Vagina (tissue), 2 donors: ENCODE data around the gene TAOK2. TPM values are rescaled to one million over a fixed set of nuclear protein-coding genes. Genes with fewer than 3 reads are reported as not detected.

Experiments
- DNase-seq, 2 donors: peaks; one replicate each; pipeline ENCODE4 v3.0.0-alpha.2; 2017; ENCODE audit errors: extremely low spot score in 2 of 2
- H3K27ac ChIP-seq: fragments of 200-600 bp; sonication (generic); one replicate; pipeline ENCODE4 v1.5.1; 2019
- H3K27me3 ChIP-seq: fragments of 200-600 bp; sonication (generic); one replicate; pipeline ENCODE4 v1.5.1; 2019
- H3K36me3 ChIP-seq, 2 donors: fragments of 200-600 bp; sonication (generic); one replicate each; pipeline ENCODE4 v1.5.1; 2017 to 2019
- H3K4me1 ChIP-seq: fragments of 200-600 bp; sonication (generic); one replicate; pipeline ENCODE4 v1.5.1; 2019
- H3K4me3 ChIP-seq, 2 donors: fragments of 200-600 bp; sonication (generic); 1 replicate in 1 of 2; 2 replicates in 1 of 2; pipeline ENCODE4 v1.5.1; 2016 to 2019
- H3K9me3 ChIP-seq: fragments of 200-600 bp; sonication (generic); one replicate; pipeline ENCODE4 v1.5.1; 2019
- CTCF ChIP-seq, 3 experiments: fragments of 450-650 bp in 2 of 3; fragments of 200-600 bp in 1 of 3; sonication (generic) in 1 of 3; IDR thresholded peaks; one replicate each; pipeline ENCODE4 v1.5.1; 2017 to 2019; ENCODE audit warnings: antibody characterized with exemption in 3 of 3, mild to moderate bottlenecking in 2 of 3, moderate library complexity in 2 of 3
- POLR2A ChIP-seq, 2 donors: fragments of 450-650 bp; IDR thresholded peaks; one replicate each; pipeline ENCODE4 v1.6.1; 2017; ENCODE audit warnings: antibody characterized with exemption in 2 of 2, mild to moderate bottlenecking in 2 of 2, moderate library complexity in 2 of 2
- POLR2AphosphoS5 ChIP-seq, 2 donors: sonication (generic); formaldehyde crosslinking; IDR thresholded peaks; one replicate each; pipeline ENCODE4 v1.9.0; 2017; ENCODE audit warnings: antibody characterized with exemption in 2 of 2, mild to moderate bottlenecking in 2 of 2, low read depth in 1 of 2; ENCODE audit not compliant: insufficient read depth in 1 of 2
- intact Hi-C: fragments of 100-400 bp; cut with DNase I; formaldehyde crosslinking; loops from one replicate; pipeline ENCODE4 v1.15.1; 2023
- total RNA-seq: library from RNA; depleted of rRNA; stranded (reverse); fragments of >200 nt; gene quantifications from one replicate; pipeline ENCODE4 v1.2.3, GENCODE V29; 2016

The TAOK2 gene
- total RNA-seq, 1 donor from 2014 or later = 33.1 TPM

- intact Hi-C loops = loop anchor here (10.0 kb wide), 1 partner anchor 80 kb away; the partner anchor contains the start of gene KCTD13
- no peak for TF ChIP-seq CTCF (IDR thresholded peaks at IDR 0.05)
- TF ChIP-seq POLR2A (IDR thresholded peaks at IDR 0.05) = no peak
- no peak for TF ChIP-seq POLR2AphosphoS5 (IDR thresholded peaks at IDR 0.05; ENCODE audit: insufficient read depth in 1 of 2, low read depth in 1 of 2)
These were observed 31.2 kb downstream of the TAOK2 start for GRCh38 chr16:30004811-30005242.

DNA sequence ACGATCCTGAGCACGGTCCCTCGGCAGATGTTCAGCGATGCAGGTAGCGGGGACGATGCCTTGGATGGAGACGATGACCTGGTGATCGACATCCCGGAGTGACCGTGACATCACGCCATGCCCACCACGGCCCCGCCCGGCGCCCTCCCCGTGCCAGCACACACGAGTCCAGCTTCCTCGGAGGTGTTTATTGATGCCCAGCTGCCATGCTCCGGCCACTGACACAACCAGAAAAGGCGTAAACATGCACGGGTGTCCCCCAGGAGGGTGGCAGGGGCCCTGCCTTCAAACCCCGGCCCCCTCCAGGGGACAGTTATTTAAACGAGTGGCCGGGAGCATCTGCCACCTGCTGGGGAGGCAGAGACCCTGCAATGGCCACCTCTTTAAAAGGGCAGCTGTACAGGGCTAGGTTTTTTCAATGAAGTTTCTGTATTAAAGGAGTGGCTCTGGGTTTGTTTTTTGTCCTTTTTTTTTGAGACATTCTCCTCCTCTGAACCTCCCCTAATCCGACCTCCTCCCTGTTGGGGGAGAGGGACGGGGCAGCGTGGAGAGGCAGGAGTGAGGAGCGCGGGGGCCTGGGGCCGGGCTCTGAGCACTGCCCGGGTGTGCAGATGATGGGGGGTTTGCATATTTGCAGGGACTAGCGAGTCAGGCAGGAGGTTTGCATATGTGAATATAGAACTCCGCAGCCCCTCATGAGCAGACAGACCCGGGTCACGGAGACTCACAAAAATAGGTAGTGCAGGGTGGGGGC, 31.9 kb downstream of the TAOK2 start:
- intact Hi-C loops = loop anchor here (10.0 kb wide), 1 partner anchor 81 kb away; the partner anchor contains the start of gene KCTD13
- Histone ChIP-seq H3K27me3 (peaks cover 4% of the 10 kb centered on the region), H3K4me3 (no peak overlapping the region), H3K4me1 (peaks cover 6% of the 10 kb centered on the region), H3K36me3 (peaks cover 0 to 11% of the 10 kb centered on the region in 2 donors), H3K9me3 (no peaks in the 10 kb centered on the region), H3K27ac (no peak overlapping the region)
- peak in 2 of 3 experiments; percentile 52 to 70 for TF ChIP-seq CTCF (IDR thresholded peaks at IDR 0.05)
- peak in 1 of 2 donors; percentile 15 for TF ChIP-seq POLR2AphosphoS5 (IDR thresholded peaks at IDR 0.05; ENCODE audit: insufficient read depth in 1 of 2, low read depth in 1 of 2)
- no peak for TF ChIP-seq POLR2A (IDR thresholded peaks at IDR 0.05)
- no peak for DNase-seq

More at GRCh38 chr16:30004811-30005242, 31.2 kb downstream of the TAOK2 start:
- H3K27me3 ChIP-seq = peaks cover 4% of the 10 kb centered on the region
- no peak for DNase-seq
- H3K4me3 ChIP-seq = no peak overlapping the region
- H3K27ac ChIP-seq = no peak overlapping the region
- H3K4me1 ChIP-seq = no peaks in the 10 kb centered on the region
- peaks cover 0 to 15% of the 10 kb centered on the region in 2 donors for H3K36me3 ChIP-seq
- H3K9me3 ChIP-seq = no peaks in the 10 kb centered on the region

DNA sequence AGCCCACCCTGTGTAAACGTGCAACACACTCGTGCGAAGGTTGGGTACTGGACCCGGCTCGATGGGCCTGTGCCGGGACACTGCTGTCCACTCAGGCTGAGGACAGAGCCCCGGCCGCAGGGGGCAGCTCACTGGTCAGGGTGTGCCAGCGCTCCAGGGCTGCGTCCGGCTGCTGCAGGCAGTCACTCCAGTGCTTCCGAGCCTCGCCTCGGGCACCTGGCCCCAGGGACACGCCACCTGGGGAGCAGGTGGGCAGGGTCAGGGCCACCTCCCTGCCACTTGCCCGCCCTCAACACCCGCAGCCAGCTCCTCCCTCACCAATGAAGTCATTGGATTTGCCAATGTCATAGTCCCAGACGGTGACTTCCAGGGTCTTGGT, 32.4 kb downstream of the TAOK2 start:
- intact Hi-C loops = loop anchor here (10.0 kb wide), 1 partner anchor 81 kb away; the partner anchor contains the start of gene KCTD13
- DNase-seq = no peak

DNA sequence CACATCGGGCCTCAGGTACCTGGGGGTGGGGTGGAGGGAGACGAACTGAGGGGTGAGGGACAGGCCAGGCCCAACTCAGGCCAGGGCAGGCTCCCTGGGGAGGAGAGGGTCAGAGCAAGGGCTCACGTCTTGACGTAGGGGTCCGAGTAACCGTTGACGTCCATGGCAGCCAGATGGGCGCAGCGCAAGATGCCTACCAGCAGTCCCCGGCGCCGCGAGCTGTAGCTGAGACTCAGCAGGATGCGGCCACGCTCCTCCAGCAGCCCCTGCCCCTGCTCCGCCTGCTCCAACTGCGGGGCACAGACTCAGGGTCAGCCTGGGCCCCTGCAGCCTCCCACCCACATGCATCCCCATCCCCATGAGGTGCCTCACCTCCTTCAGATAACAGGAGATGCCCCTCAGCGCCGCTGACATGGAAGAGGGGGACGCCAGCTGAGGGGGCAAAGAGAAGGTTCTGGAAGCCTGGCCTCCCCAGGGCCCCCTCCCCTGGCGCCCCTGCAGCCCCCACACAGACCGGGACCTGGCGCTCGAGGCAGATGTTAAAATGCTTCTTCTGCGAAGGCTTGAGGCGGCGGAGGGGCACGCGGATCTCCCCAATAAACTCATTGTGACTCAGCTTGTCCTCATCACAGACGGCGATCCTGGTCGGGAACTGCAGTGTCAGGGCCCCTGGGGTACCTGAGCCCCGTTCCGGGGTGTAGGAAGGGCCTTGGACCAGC, 33.1 kb downstream of the TAOK2 start:
- peaks cover 4% of the 10 kb centered on the region for H3K27me3 ChIP-seq

More for the DNA sequence above, 32.4 kb downstream of the TAOK2 start:
- no peak overlapping the region for H3K27ac ChIP-seq
- peaks cover 4% of the 10 kb centered on the region for H3K27me3 ChIP-seq
- no peak overlapping the region for H3K4me3 ChIP-seq
- no peaks in the 10 kb centered on the region for H3K9me3 ChIP-seq
- no peak for TF ChIP-seq CTCF (IDR thresholded peaks at IDR 0.05)
- no peak for TF ChIP-seq POLR2AphosphoS5 (IDR thresholded peaks at IDR 0.05; ENCODE audit: insufficient read depth in 1 of 2, low read depth in 1 of 2)
- TF ChIP-seq POLR2A (IDR thresholded peaks at IDR 0.05) = no peak
- peaks cover 0 to 6% of the 10 kb centered on the region in 2 donors for H3K36me3 ChIP-seq
- H3K4me1 ChIP-seq = peaks cover 12% of the 10 kb centered on the region

More for the DNA sequence above, 33.1 kb downstream of the TAOK2 start:
- Histone ChIP-seq H3K4me3 (no peak overlapping the region), H3K27ac (no peak overlapping the region), H3K9me3 (no peaks in the 10 kb centered on the region), H3K36me3 (peaks cover 0 to under 1% of the 10 kb centered on the region in 2 donors), H3K4me1 (peaks cover 18% of the 10 kb centered on the region)
- DNase-seq = no peak
- intact Hi-C loops = loop anchor here (10.0 kb wide), 1 partner anchor 82 kb away; the partner anchor contains the start of gene KCTD13
- no peak for TF ChIP-seq POLR2A (IDR thresholded peaks at IDR 0.05)
- TF ChIP-seq POLR2AphosphoS5 (IDR thresholded peaks at IDR 0.05; ENCODE audit: insufficient read depth in 1 of 2, low read depth in 1 of 2) = no peak
- no peak for TF ChIP-seq CTCF (IDR thresholded peaks at IDR 0.05)
